ENCODE results near the gene CHD2.
"Not testable (repeated sequence)": the region's sequence is repeated elsewhere in the genome, so short reads cannot be mapped to it uniquely, and the experiment has no call there.

Gene CHD2

DNA sequence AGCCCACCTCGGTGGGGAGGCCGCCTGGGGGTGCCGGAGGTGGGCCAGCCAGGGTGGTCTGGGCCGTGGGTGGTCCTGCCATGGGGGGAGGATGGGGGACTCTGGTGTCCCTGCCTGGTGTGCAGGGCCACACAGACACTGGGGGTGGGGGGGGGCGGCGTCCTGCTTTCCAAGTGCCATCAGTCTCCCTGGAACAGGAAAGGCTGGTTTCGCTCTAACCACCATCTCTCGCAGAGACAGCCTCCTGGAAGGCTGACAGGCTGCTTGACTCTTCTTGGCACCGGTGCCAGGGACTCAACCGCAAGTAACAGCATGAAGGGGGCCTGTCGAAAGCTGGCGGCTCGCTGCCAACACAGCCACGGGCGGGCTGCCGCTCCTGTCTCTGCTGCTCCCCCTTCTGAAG is 148.6 kb downstream of the CHD2 start:
- peaks cover 8% of the 10 kb centered on the region for H3K9me3 Mint-ChIP-seq
- H3K27ac Mint-ChIP-seq, result no peak overlapping the region
- peaks cover 9% of the 10 kb centered on the region for H3K4me1 Mint-ChIP-seq (ENCODE audit: low read depth)
- H3K27me3 Mint-ChIP-seq, result no peaks in the 10 kb centered on the region
- no peak overlapping the region for H3K4me3 Mint-ChIP-seq
- no peaks in the 10 kb centered on the region for H3K36me3 Mint-ChIP-seq (ENCODE audit: low read depth)

DNA sequence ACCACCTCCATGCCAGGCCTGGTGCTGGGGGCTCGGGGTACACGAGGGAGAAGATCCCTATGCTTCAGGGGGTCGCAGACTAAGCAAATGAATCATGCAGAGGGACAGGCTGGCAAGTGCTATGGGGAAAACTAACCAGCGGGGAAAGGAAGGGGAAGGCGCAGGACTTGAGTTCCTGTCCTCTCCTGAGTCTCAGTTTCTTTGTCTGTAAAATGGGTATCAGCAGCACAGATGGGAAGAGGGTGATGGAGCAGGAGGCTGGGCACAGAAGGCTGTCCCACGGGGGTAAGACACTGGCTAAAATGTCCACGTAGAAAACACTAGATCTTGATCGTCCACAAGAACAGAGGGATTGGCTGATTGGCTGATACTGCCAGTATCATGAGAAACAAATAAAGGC is 149.1 kb downstream of the CHD2 start:
- H3K4me1 Mint-ChIP-seq (ENCODE audit: low read depth), result peaks cover 9% of the 10 kb centered on the region
- no peak overlapping the region for H3K27ac Mint-ChIP-seq
- H3K4me3 Mint-ChIP-seq, result no peak overlapping the region
- peaks cover 8% of the 10 kb centered on the region for H3K9me3 Mint-ChIP-seq
- H3K36me3 Mint-ChIP-seq (ENCODE audit: low read depth), result no peaks in the 10 kb centered on the region
- H3K27me3 Mint-ChIP-seq, result no peaks in the 10 kb centered on the region

DNA sequence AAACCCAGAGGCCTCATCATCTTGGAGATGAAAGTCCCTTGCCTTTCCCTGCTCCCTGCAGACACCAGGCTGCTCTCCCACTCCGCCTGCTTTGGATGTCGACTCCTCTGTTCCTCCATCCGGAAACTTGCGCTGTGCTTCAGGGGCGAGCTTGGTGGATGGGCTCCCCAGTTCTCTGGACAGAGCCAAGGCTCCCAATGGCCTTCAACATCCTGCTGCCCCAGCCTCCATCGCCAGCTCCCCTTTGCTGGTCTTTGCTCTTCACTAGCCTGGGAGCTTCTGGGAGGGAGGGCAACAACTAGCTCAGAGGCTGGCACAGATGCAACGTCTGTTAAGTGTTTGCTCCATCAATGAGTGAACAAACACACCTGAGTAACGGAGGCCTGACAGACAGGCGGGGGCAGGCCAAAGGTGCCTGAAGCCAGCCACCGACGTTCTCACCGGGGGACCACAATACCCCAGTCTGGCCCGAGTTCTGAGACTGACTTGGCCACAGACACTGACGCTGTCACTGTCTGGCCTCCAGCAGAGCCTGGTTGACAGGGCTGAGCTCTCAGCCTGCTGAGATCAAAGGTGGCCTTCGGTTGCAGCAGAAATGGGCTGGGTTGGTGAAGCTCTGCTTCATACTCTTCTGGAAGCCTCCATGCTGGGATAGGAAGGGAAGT is 149.9 kb downstream of the CHD2 start:
- peaks cover 8% of the 10 kb centered on the region for H3K9me3 Mint-ChIP-seq
- no peak overlapping the region for H3K27ac Mint-ChIP-seq
- H3K4me3 Mint-ChIP-seq, result no peak overlapping the region
- H3K4me1 Mint-ChIP-seq (ENCODE audit: low read depth), result peaks cover 9% of the 10 kb centered on the region
- H3K27me3 Mint-ChIP-seq, result no peaks in the 10 kb centered on the region
- H3K36me3 Mint-ChIP-seq (ENCODE audit: low read depth), result no peaks in the 10 kb centered on the region

DNA sequence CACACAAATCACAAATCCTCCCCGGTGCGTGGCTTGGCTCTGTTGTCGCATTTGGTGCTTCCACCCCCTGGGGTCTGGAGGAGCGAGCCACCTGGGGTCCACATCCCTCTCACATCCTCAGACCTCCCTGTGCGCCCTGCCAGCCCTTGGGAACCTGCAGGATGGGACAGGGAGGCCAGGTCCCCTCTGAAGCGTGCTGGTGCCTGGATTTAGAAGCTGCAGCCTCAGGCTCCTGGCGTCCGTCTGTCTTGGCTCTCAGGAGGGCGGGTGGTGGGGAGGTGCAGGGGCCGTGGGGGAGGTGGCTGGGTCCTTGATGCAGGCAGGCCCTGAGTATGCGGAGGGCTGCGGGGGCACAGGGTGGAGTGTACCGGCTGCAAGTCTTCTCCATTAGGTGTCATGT is 150.5 kb downstream of the CHD2 start:
- H3K27ac Mint-ChIP-seq, result no peak overlapping the region
- peaks cover 9% of the 10 kb centered on the region for H3K4me1 Mint-ChIP-seq (ENCODE audit: low read depth)
- no peaks in the 10 kb centered on the region for H3K36me3 Mint-ChIP-seq (ENCODE audit: low read depth)
- H3K9me3 Mint-ChIP-seq, result peaks cover 8% of the 10 kb centered on the region
- H3K4me3 Mint-ChIP-seq, result no peak overlapping the region
- no peaks in the 10 kb centered on the region for H3K27me3 Mint-ChIP-seq

DNA sequence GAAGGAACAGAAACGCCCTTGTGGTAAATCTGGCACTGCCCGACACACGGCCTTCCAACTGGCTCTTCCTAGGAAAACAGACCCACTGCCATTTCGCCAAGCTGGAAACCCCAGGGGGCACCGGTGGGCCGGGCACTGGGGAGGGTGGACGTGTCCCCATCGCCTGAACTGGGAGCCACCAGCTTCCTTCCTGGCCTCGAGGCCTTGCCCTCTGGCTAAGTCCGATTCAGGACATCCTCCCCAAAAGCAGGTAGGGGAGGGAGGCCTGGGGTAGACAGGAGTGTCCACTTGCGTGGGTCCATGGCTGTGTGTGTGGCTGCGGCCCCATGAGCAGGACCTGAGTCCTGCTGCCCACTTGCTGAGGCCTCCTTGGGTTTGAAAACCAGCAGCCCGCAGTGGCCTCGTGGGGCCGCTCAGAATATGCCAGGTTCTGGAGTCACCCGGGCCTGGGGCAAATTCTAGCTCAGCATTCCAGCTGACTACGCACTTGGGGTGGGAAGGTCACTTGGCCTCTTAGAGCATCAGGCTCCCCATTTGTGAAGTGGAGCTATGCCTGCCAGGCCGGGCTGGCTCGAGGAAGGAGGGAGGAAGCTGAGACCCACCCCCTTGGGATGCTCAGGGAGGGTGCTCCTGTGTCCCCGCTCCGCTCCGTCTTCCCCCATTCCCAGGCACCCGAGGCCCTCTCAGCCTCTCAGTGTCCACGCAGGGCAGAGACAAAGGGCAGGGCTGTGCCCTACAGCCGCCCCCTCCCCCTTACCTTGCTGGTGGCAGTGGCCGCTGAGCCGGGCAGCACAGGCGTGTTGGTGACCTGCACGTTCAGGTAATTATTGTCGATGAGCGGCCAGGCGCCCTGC is 151.3 kb downstream of the CHD2 start:
- Mint-ChIP-seq H3K27me3 (no peaks in the 10 kb centered on the region), H3K9me3 (peaks cover 1% of the 10 kb centered on the region), H3K36me3 (ENCODE audit: low read depth) (no peaks in the 10 kb centered on the region), H3K27ac (no peak overlapping the region), H3K4me1 (ENCODE audit: low read depth) (peaks cover 9% of the 10 kb centered on the region), H3K4me3 (no peak overlapping the region)

DNA sequence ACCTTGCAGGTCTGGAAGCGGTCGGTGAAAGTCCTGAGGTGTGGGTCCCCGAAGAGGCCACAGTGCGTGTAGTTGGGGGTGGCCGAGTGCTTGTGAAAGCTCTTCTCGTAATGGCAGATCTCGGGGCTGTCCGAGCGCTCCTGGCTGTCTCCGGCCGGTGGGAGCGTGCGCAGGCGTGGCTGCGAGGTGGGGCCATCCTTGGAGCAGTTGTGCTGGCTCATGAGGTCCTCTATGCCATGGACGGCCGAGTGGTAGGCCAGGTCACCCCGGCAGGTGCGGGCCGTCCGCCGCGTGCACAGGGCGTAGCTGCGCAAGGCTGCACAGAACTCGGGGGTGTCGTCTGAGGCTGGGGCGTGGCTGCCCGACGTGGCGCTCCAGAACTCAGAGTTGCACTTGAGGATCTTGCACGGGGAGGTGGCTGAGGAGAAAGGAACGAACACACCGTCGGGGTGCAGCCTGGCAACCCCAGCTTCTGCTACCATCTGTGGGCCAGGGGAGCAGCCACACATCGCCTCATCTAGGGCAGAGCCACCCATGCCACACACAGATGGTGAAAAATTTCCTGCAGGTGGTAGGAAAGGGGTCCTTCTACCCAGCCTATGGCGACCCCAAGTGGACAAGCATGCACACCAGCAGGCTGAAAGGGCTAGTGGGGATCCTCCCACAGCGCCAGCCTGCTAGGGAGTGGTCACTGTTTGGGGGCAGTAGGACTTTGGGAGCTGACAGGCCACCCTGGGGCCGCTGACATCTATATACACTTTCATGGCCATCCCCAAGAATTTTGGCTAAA is 152.2 kb downstream of the CHD2 start:
- Mint-ChIP-seq H3K36me3 (ENCODE audit: low read depth) (no peaks in the 10 kb centered on the region), H3K4me1 (ENCODE audit: low read depth) (peaks cover 9% of the 10 kb centered on the region), H3K27ac (no peak overlapping the region), H3K9me3 (no peaks in the 10 kb centered on the region), H3K4me3 (no peak overlapping the region), H3K27me3 (no peaks in the 10 kb centered on the region)

DNA sequence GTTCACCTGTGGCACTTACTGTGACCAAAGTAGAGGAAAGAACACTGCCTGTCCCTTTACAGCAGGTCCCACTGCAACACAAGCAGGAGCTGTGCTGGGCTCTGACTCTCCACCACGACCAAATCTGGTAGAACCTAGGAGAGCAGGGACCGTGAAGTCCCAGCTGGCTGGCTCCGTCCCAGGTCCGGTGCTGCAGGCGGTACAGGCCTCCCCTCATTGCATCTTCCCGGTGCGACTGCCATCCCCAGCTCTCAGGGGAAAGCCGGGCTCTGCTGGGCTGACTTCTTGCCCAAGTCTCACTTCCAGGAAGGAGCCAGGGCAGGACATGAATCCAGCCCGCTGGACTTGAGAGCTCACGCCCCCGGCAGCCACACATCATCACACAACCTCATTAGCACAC is 155.1 kb downstream of the CHD2 start:
- H3K4me1 Mint-ChIP-seq (ENCODE audit: low read depth), result no peaks in the 10 kb centered on the region
- no peak overlapping the region for H3K4me3 Mint-ChIP-seq
- no peak overlapping the region for H3K27ac Mint-ChIP-seq
- no peaks in the 10 kb centered on the region for H3K36me3 Mint-ChIP-seq (ENCODE audit: low read depth)
- no peaks in the 10 kb centered on the region for H3K27me3 Mint-ChIP-seq
- H3K9me3 Mint-ChIP-seq, result no peaks in the 10 kb centered on the region

DNA sequence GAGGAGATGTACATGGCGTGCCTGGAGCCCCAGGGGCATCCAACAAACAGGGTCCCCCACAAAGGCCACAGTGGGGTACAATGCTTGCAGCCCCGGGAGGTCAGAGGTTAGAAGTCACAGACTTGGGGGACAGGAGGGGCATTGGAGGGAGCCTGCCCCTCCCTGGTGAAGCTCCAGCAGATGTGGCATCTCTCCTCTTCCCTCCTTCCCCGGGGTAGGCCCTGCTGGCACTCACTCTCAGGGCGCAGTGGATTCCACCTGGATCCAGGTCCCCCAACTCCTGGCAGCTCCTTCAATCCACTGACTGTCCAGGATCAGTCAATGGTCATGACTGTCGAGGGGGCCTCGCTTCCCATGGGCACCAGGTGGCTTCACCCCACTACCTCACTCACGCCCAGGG is 156.7 kb downstream of the CHD2 start:
- Mint-ChIP-seq H3K36me3 (ENCODE audit: low read depth) (no peaks in the 10 kb centered on the region), H3K9me3 (no peaks in the 10 kb centered on the region), H3K27ac (no peak overlapping the region)

DNA sequence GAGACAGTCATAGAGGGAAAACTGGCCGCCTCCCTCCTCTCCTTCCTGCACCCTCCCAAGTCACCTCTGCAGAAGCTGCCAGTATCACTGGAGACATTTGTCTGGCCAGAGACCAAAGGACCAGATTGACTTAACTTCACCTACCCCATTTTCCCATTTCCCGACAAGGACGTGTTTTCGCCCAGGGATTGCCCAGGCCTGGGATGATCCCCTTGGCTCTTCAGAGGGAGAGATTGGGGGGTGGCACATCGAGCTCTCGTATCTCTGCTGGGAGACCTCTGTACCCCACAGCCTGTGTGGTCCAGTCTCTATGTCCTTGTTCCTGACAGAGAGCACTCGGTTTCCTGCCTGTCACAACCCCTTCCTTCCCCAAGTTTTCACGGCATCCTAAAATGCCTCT is 157.5 kb downstream of the CHD2 start:
- Mint-ChIP-seq H3K4me1 (ENCODE audit: low read depth) (no peaks in the 10 kb centered on the region), H3K36me3 (ENCODE audit: low read depth) (no peaks in the 10 kb centered on the region), H3K27me3 (no peaks in the 10 kb centered on the region), H3K4me3 (no peak overlapping the region), H3K27ac (no peak overlapping the region), H3K9me3 (no peaks in the 10 kb centered on the region)

More for the DNA sequence above, 156.7 kb downstream of the CHD2 start:
- Mint-ChIP-seq H3K4me1 (ENCODE audit: low read depth) (no peaks in the 10 kb centered on the region), H3K27me3 (no peaks in the 10 kb centered on the region), H3K4me3 (no peak overlapping the region)

DNA sequence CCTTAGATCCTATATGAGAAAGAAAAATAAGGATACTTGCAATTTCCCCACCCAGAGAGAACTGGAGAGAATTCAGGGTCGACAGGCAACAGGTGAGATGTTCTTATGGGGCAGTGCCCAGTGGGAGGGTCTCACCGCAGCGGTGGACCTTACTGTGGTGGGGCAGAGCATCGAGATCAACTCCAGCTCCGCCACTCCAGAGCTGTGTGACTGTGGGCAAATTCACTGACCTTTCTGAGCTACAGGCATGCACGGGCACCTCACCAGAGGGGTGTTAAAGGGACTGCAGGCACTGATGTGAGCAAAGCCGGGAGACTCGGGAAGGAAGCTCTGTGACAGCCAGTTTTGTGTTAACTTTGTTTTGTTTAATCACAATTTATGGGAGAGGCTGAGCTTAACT is 158.0 kb downstream of the CHD2 start:
- no peaks in the 10 kb centered on the region for H3K9me3 Mint-ChIP-seq
- H3K4me3 Mint-ChIP-seq, result no peak overlapping the region
- H3K27ac Mint-ChIP-seq, result no peak overlapping the region
- no peaks in the 10 kb centered on the region for H3K4me1 Mint-ChIP-seq (ENCODE audit: low read depth)
- H3K36me3 Mint-ChIP-seq (ENCODE audit: low read depth), result no peaks in the 10 kb centered on the region
- H3K27me3 Mint-ChIP-seq, result no peaks in the 10 kb centered on the region

DNA sequence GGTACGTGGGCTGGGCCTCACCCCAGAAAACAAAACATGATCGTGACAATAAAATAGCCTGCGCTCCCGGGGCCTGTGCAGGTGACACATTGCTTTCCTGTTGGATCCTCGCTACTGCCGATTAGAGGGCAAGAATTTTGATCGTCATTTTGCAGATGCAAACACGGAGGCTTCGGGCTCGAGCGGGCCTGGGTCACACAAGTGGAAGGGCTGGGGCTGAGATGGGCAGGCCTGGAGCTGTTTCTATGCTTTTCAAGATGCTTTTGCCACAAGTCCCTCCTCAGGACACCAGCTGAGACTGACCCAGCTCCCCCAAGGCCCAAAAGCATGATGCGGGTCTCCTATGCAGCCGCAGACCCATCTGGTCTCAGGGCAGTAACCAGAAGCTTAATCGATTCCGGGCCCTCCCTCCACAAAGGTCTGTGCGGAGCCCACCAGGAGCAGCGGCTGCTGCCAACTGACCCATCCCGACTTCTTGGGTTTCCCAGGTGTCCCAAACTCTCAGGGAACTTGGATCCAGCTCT is 158.8 kb downstream of the CHD2 start:
- Mint-ChIP-seq H3K27me3 (no peaks in the 10 kb centered on the region), H3K27ac (no peak overlapping the region), H3K4me3 (no peak overlapping the region), H3K9me3 (no peaks in the 10 kb centered on the region), H3K4me1 (ENCODE audit: low read depth) (no peaks in the 10 kb centered on the region), H3K36me3 (ENCODE audit: low read depth) (no peaks in the 10 kb centered on the region)

DNA sequence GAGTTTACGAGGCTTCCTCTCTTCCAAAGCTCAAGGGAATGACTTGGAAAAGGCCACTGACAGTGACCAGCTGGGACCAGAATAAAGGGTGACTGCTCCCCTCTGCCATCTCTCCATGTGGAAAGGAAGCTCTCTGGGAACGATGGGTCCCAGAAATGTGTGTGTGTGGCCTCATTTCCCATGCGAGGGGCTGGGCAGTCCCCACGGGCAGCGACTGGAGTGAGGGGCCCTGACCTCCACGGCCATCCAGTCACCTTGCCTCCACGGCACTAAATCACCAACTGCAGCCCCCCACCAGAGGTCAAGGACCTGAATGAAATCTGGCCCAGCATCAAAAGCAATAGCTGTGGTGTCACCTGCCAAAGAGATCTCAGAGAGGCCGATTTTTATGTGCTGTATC is 159.3 kb downstream of the CHD2 start:
- peaks cover 2% of the 10 kb centered on the region for H3K27me3 Mint-ChIP-seq

DNA sequence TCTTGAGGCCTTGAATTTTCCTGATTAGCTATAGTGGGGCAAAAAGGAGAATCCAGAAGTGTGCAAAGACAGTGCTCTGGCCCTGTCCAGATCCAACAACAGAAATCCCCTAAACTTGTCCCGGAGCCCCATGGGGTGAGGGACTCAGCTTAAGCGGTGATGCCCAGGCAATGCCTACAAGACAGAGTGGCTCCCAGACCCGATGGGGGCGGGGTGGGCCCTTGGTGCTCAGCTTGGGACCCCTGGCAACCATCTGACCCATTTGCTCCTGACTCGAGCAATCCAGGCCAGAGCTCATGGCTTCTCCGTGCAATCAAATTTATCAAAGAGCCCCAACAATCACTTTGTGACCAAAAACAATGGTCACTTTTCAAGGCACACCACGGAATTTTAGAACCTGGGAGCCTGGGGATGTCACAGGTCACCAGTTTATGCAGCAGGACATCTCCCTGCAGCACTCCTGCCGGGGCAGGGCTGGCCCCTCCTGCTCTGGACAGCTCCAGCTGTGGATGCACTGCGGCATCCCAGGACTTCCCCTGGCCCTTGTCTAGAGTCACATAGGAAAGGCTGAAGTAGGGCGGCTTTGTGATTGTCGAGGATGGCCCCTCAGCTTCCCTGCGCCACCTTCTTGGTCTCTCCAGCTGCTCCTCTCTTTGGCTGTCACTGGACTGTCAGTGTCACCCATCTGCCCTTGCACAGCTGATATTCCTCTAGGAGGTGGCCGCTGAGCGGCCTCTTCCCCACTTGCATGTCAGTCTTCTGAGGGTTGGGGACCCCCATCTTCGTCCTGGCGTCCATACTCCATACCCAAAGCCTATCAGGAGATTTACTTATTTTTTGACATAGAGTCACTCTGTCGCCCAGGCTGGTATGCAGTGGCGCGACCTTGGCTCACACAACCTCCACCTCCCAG is 160.5 kb downstream of the CHD2 start:
- Mint-ChIP-seq H3K9me3 (no peaks in the 10 kb centered on the region), H3K4me3 (no peak overlapping the region), H3K36me3 (ENCODE audit: low read depth) (no peaks in the 10 kb centered on the region), H3K4me1 (ENCODE audit: low read depth) (no peaks in the 10 kb centered on the region), H3K27me3 (peaks cover 7% of the 10 kb centered on the region), H3K27ac (no peak overlapping the region)

More for the DNA sequence above, 159.3 kb downstream of the CHD2 start:
- Mint-ChIP-seq H3K9me3 (no peaks in the 10 kb centered on the region), H3K36me3 (ENCODE audit: low read depth) (no peaks in the 10 kb centered on the region), H3K4me3 (no peak overlapping the region), H3K4me1 (ENCODE audit: low read depth) (no peaks in the 10 kb centered on the region), H3K27ac (no peak overlapping the region)

DNA sequence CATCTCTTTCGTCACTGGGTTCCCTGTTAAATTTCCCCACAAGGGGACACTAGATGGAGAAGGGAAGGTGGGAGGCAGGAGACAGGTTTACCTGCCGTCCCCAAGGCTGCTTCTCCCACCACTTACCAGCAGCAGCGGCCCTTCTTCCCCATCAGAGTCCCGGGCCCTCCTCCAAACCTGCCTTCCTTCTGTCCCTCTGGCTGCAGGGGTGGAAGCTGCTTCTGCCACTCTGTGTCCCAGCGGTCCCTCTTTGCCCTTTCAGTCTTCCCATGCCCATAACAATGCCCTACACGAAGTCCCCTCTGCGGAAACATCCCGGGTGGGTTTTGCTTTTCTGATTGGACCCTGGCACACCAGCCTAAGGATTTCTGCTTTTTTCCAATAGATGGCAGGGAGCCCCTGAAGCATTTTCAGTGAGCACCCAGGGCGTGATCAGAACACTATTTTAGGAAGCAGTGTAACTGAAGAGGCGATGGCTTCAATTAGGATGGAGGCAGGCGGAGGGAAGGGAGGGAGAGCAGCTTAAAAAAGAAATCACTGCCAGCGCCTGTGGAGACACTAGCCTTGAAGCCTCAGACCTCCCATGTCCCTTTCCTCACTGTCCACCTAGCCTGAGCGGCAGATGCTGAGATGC is 162.6 kb downstream of the CHD2 start:
- H3K9me3 Mint-ChIP-seq; H3K4me3 Mint-ChIP-seq; H3K4me1 Mint-ChIP-seq (ENCODE audit: low read depth); H3K27me3 Mint-ChIP-seq; H3K36me3 Mint-ChIP-seq (ENCODE audit: low read depth); H3K27ac Mint-ChIP-seq: not testable (repeated sequence)

Data from stimulated activated naive CD8-positive, alpha-beta T cell treated with anti-CD3 and anti-CD28 coated beads, Interleukin-15, Interleukin-2, amounts not matched to agents 100 ng/mL and 50 ng/mL, for 24 hours (primary cell).